Activated T-helper 9 cell treated with anti-CD3 and anti-CD28 coated beads, Interleukin-2, amount 50 U/mL, for 16 hours (primary cell): ENCODE results near the gene RPUSD4.
A peak's percentile ranks its signal among the peaks of the same experiment; 100 is the strongest.
"Not testable (repeated sequence)": the region's sequence is repeated elsewhere in the genome, so short reads cannot be mapped to it uniquely, and the experiment has no call there.

Source experiments
- DNase-seq: peaks from one replicate; pipeline ENCODE4 v3.0.0-alpha.2; 2020; ENCODE audit warnings: low read depth

The RPUSD4 gene

GRCh38 chr11:126211236-126212088 is at the start of gene RPUSD4, which contains the start of gene FAM118B:
Gene RPUSD4 (minus strand): TSS chr11:126211650. CDS start chr11:126211638, 12 bp downstream.
Gene FAM118B (plus strand): TSS chr11:126211782. CDS start chr11:126235002, 23,220 bp downstream.
- DNase-seq: peak; percentile 99

GRCh38 chr11:126257764-126258163 is 46.3 kb upstream of the RPUSD4 start:
- DNase-seq: no peak

- DNase-seq: no peak
Measured at GRCh38 chr11:126257144-126257543, 45.7 kb upstream of the RPUSD4 start.

GRCh38 chr11:126256216-126256615 is 44.8 kb upstream of the RPUSD4 start:
- DNase-seq: no peak

- not testable (repeated sequence) for DNase-seq
Measured at GRCh38 chr11:126255507-126255906, 44.1 kb upstream of the RPUSD4 start.

- DNase-seq: no peak
Measured at GRCh38 chr11:126254819-126255218, 43.4 kb upstream of the RPUSD4 start.

- DNase-seq: no peak
Measured at GRCh38 chr11:126253265-126253664, 41.8 kb upstream of the RPUSD4 start.

- DNase-seq: no peak
Measured at GRCh38 chr11:126246636-126247035, 35.2 kb upstream of the RPUSD4 start.

GRCh38 chr11:126233391-126233790 is 21.9 kb upstream of the RPUSD4 start:
- no peak for DNase-seq

- DNase-seq: no peak
Measured at GRCh38 chr11:126232683-126233082, 21.2 kb upstream of the RPUSD4 start.

GRCh38 chr11:126231725-126232459 is 20.4 kb upstream of the RPUSD4 start:
- no peak for DNase-seq

GRCh38 chr11:126229858-126230540 is 18.5 kb upstream of the RPUSD4 start:
- DNase-seq: no peak

- no peak for DNase-seq
Measured at GRCh38 chr11:126226334-126227084, 15.1 kb upstream of the RPUSD4 start.

- DNase-seq: no peak
Measured at GRCh38 chr11:126225295-126225665, 13.8 kb upstream of the RPUSD4 start.

- DNase-seq: no peak
Measured at GRCh38 chr11:126224647-126225294, 13.3 kb upstream of the RPUSD4 start.

- no peak for DNase-seq
Measured at GRCh38 chr11:126219547-126219946, 8.1 kb upstream of the RPUSD4 start.

- DNase-seq: no peak
Measured at GRCh38 chr11:126217491-126217890, 6.0 kb upstream of the RPUSD4 start.

- no peak for DNase-seq
Measured at GRCh38 chr11:126216526-126217305, 5.3 kb upstream of the RPUSD4 start.

GRCh38 chr11:126214841-126215240 is 3.4 kb upstream of the RPUSD4 start:
- no peak for DNase-seq

- DNase-seq: no peak
Measured at GRCh38 chr11:126214441-126214840, 3.0 kb upstream of the RPUSD4 start.
